Stimulated activated effector memory CD8-positive, alpha-beta T cell treated with anti-CD3 and anti-CD28 coated beads, Interleukin-12 subunit alpha, Interleukin-12 subunit beta, amount 100 ng/mL, for 72 hours (primary cell): Measurements from ENCODE around the gene CEMIP.
A peak's percentile ranks its signal among the peaks of the same experiment; 100 is the strongest.

Experiments used
- ATAC-seq: fragments of 150-1000 bp; cut with Tn5 transposase; 2 replicates; pipeline ENCODE4 v1.10.0; 2021
- DNase-seq, 2 donors: peaks; one replicate each; pipeline ENCODE4 v3.0.0; 2021 to 2022; ENCODE audit warnings: low spot score in 2 of 2
- H3K27ac Mint-ChIP-seq: one replicate; pipeline ENCODE4 v1.8.0; 2022; ENCODE audit warnings: mild to moderate bottlenecking, mixed read lengths
- H3K36me3 Mint-ChIP-seq: one replicate; pipeline ENCODE4 v1.8.0; 2022; ENCODE audit warnings: mild to moderate bottlenecking, mixed read lengths
- H3K4me1 Mint-ChIP-seq: one replicate; pipeline ENCODE4 v1.8.0; 2022; ENCODE audit warnings: mixed read lengths
- H3K4me3 Mint-ChIP-seq: one replicate; pipeline ENCODE4 v1.8.0; 2022; ENCODE audit warnings: mild to moderate bottlenecking, mixed read lengths
- H3K9me3 Mint-ChIP-seq: one replicate; pipeline ENCODE4 v1.8.0; 2022; ENCODE audit warnings: mixed read lengths

The CEMIP gene, protein sequence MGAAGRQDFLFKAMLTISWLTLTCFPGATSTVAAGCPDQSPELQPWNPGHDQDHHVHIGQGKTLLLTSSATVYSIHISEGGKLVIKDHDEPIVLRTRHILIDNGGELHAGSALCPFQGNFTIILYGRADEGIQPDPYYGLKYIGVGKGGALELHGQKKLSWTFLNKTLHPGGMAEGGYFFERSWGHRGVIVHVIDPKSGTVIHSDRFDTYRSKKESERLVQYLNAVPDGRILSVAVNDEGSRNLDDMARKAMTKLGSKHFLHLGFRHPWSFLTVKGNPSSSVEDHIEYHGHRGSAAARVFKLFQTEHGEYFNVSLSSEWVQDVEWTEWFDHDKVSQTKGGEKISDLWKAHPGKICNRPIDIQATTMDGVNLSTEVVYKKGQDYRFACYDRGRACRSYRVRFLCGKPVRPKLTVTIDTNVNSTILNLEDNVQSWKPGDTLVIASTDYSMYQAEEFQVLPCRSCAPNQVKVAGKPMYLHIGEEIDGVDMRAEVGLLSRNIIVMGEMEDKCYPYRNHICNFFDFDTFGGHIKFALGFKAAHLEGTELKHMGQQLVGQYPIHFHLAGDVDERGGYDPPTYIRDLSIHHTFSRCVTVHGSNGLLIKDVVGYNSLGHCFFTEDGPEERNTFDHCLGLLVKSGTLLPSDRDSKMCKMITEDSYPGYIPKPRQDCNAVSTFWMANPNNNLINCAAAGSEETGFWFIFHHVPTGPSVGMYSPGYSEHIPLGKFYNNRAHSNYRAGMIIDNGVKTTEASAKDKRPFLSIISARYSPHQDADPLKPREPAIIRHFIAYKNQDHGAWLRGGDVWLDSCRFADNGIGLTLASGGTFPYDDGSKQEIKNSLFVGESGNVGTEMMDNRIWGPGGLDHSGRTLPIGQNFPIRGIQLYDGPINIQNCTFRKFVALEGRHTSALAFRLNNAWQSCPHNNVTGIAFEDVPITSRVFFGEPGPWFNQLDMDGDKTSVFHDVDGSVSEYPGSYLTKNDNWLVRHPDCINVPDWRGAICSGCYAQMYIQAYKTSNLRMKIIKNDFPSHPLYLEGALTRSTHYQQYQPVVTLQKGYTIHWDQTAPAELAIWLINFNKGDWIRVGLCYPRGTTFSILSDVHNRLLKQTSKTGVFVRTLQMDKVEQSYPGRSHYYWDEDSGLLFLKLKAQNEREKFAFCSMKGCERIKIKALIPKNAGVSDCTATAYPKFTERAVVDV (N-terminal part only)

DNA sequence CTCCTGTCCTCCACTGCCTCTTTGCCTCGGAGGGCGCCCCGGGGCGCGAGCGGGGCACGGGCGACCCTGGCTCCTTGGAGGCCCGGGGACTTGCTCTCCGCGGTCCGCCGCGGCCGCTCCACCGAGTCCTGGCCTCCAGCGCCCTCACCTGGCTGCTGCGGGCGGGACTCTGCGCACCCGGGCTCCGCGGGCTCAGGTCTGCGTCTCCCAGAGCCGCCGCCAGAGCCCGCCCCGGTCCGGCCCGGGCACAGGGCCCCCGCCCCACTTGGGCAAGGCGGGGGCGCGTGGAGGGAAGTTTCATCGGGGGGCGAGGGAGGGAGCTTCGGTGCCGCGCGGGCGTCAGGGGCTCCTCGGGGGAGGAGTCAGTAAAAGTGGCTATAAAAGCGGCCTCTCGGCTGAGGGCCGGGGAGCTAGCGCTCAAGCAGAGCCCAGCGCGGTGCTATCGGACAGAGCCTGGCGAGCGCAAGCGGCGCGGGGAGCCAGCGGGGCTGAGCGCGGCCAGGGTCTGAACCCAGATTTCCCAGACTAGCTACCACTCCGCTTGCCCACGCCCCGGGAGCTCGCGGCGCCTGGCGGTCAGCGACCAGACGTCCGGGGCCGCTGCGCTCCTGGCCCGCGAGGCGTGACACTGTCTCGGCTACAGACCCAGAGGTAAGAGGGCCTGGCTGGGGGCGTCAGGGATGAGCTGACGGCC, at the start of gene CEMIP:
CEMIP (plus strand) TSS at position 407 of the 694 bp plus-strand sequence. CDS start 94,510 bp downstream, outside the sequence.
- Mint-ChIP-seq H3K4me3 (peak within 1 kb of the TSS; percentile 46), H3K9me3 (no peaks in the 10 kb centered on the region), H3K36me3 (no peaks in the 10 kb centered on the region), H3K4me1 (peaks cover 9% of the 10 kb centered on the region), H3K27ac (no peak within 1 kb of the TSS)
- peak; percentile 73 for ATAC-seq
- peak; percentile 46 to 83 for DNase-seq

DNA sequence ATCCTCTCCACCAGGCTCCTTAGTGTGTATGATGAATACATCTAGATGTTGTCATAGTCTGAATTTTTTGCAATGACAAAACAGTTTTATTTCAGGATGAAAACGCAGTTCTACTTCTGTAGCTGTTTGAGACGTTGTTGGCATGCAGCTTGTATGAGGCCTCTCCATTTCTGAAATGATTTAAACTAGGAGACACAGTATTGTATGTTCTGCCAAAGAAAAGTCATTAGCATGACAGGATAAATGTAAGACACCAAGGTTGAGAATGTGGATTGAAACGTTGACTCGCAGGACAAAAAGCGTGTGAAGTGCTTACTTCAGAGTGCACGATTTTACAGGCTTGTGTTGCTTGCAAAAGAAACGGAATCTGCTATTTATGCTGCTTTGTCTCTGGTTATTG, 48.8 kb upstream of the CEMIP start:
- DNase-seq (no peak), ATAC-seq (no peak)
- Mint-ChIP-seq H3K4me1 (peaks cover 6% of the 10 kb centered on the region), H3K27ac (no peak overlapping the region), H3K4me3 (no peak overlapping the region), H3K9me3 (no peaks in the 10 kb centered on the region), H3K36me3 (no peaks in the 10 kb centered on the region)

DNA sequence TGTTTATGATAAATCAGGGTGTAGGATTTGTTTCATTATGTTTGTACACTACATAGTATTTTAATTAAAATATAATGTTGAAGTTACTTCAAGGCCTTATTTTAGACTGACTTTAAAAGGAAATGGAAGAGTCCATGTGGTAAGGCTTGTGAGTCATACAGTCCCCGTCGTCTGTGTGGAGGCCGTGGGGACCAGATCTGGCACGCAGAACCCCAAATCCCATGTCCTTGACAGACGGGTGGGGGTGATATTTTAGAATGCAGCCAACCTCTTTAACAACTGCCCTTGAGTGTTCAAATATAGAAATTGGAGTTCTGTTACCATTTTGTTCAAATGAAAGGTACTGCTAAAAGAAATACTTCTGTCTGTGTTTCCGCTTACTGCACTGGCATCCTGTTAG, 48.2 kb upstream of the CEMIP start:
- Mint-ChIP-seq H3K36me3 (no peaks in the 10 kb centered on the region), H3K4me1 (peaks cover 6% of the 10 kb centered on the region), H3K9me3 (no peaks in the 10 kb centered on the region), H3K27ac (no peak overlapping the region), H3K4me3 (no peak overlapping the region)
- ATAC-seq (no peak), DNase-seq (no peak)

DNA sequence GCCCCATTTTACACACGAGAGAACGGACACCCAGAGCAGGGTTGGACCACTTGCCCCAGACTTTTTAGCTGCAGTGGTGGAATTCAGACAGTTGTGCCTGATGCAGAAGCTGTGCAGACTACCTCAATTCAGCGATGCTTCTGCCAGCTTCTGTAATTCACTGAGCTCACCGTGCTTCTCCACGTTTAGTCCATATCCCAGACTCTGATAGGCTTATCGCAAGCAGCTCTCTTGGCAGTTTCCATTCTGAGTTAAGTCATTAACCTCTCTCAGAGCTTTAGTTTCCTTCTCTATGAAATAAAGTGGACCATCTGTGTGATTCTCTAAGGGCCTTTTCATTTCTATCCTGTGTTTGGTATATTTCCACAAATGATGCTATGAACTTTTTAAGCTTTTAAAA, 47.0 kb upstream of the CEMIP start:
- no peak overlapping the region for H3K4me3 Mint-ChIP-seq
- H3K27ac Mint-ChIP-seq = no peak overlapping the region
- H3K9me3 Mint-ChIP-seq = no peaks in the 10 kb centered on the region
- no peak for ATAC-seq
- peaks cover 6% of the 10 kb centered on the region for H3K4me1 Mint-ChIP-seq
- no peaks in the 10 kb centered on the region for H3K36me3 Mint-ChIP-seq
- no peak for DNase-seq

DNA sequence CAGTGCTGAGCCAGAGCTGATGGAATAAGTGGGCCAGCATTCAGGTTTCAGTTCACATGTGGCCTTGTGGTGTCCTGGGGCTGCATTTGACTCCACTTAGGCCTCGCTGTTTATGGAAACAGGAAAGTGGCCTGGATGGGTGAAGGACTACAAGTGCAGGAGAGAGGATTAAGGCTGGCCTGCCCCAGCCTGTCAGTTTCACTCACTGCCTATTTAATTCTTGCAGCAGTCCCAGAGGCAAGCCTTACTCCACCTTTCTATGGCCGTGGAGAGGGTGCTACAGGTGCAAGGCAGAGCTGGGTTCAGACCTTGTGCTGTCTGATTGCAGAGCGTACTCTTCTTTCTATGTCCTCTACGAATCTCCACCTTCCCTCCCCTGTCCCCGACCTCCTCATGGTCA, 46.4 kb upstream of the CEMIP start:
- DNase-seq (no peak), ATAC-seq (no peak)
- Mint-ChIP-seq H3K27ac (no peak overlapping the region), H3K4me3 (no peak overlapping the region), H3K9me3 (no peaks in the 10 kb centered on the region), H3K4me1 (peaks cover 6% of the 10 kb centered on the region), H3K36me3 (no peaks in the 10 kb centered on the region)

DNA sequence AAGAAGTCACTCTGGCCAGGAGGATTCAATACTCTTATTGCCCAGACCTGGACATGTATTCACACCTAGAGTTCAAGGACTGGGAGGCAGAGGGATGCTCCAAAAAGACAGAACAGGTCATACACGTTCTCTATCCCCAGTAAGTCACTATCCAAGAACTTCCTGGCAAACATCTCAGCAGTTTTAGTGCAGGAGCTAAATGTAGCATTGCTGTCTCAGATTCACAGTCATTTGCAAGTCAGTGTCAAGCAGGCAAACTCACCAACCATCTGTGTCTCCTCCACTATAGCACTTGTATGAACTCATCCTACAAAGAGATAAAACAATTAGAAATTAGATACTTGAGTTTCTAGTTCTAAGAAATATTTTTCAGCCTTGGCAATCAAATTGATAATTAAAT, 45.7 kb upstream of the CEMIP start:
- Mint-ChIP-seq H3K4me1 (peaks cover 6% of the 10 kb centered on the region), H3K27ac (no peak overlapping the region), H3K4me3 (no peak overlapping the region), H3K36me3 (no peaks in the 10 kb centered on the region), H3K9me3 (no peaks in the 10 kb centered on the region)
- no peak for ATAC-seq
- no peak for DNase-seq

DNA sequence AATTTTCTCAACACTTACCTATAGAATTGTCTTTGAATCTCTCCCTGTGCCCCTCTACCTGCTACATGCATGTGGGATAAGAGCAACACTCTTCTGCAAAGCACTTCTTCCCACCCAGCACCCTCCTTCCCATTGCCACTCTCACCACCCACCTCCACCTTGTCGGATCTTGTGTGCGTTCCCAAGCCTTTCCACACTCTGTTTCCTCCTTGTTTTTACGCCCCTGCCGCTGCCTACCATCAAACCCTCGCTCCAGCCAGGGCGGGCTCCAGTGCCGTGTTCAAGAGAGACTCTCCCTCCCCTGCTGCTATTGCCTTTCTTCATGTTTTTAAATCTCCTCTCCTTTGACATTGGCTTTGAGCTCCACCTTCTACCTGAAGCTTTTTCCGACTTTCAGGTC, 43.8 kb upstream of the CEMIP start:
- Mint-ChIP-seq H3K4me3 (no peak overlapping the region), H3K36me3 (no peaks in the 10 kb centered on the region), H3K4me1 (peaks cover 6% of the 10 kb centered on the region), H3K9me3 (peaks cover 3% of the 10 kb centered on the region), H3K27ac (no peak overlapping the region)
- DNase-seq (no peak), ATAC-seq (no peak)

DNA sequence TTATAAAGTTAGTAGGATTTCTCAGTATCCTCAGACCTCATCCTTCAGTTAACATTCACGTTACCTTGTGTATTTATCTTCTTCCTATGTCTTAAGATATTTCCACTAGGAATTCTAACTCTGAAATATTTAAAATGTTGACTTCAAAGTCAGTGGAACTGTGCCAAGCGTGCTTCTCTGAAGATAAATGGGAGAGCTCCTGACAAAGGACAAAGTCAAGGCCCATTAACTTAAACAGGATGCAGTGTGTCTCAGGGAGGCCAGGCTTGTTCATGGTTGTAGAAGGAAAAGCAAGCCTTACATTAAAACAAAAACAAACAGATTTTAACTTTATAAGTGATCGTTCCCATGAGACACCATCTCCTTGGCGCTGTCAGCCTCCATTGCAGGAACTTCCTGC, 42.6 kb upstream of the CEMIP start:
- ATAC-seq (no peak), DNase-seq (no peak)
- no peak overlapping the region for H3K27ac Mint-ChIP-seq
- H3K4me3 Mint-ChIP-seq = no peak overlapping the region
- peaks cover 6% of the 10 kb centered on the region for H3K4me1 Mint-ChIP-seq
- no peaks in the 10 kb centered on the region for H3K36me3 Mint-ChIP-seq
- H3K9me3 Mint-ChIP-seq = peaks cover 3% of the 10 kb centered on the region

DNA sequence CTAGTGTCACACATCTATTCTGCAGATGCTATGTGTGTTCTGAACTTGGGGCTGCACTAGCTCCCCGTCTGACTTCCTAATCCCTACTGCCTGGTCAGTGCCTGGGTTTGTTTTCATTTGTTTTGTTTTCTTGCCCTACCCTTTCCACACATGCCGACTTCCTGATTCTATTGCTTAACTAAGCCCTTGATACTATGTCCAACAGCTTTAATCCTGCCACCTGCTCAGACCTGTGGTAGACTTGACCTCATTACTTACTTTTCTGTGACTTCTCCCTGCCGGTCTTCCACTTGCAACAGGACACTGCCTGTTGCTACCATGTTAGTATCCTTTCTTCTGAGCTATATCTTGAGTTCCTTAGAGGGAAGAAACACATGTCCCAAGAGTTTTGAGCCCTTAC, 39.3 kb upstream of the CEMIP start:
- ATAC-seq (no peak), DNase-seq (no peak)
- H3K36me3 Mint-ChIP-seq = peaks cover 4% of the 10 kb centered on the region
- H3K9me3 Mint-ChIP-seq = peaks cover 3% of the 10 kb centered on the region
- no peak overlapping the region for H3K27ac Mint-ChIP-seq
- no peak overlapping the region for H3K4me3 Mint-ChIP-seq
- H3K4me1 Mint-ChIP-seq = no peaks in the 10 kb centered on the region

DNA sequence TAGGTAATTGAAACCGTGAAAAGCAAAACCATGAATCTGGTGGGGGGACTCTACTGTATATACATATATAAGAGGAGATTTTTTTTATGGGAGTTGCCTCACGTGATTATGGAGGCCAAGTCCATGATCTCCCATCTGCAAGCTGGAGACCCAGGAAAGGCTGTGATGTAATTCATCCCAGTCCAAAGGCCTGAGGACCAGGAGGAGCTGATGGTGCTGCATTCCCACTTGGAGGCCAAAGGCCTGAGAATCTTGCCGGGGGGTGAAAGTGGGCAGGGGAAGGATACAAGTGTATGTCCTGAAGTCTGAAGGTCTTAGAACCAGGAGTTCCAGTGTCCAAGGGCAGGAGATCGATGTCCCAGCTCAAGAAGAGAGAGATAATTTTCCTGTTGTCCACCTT, 37.1 kb upstream of the CEMIP start:
- no peak overlapping the region for H3K27ac Mint-ChIP-seq
- no peak for ATAC-seq

DNA sequence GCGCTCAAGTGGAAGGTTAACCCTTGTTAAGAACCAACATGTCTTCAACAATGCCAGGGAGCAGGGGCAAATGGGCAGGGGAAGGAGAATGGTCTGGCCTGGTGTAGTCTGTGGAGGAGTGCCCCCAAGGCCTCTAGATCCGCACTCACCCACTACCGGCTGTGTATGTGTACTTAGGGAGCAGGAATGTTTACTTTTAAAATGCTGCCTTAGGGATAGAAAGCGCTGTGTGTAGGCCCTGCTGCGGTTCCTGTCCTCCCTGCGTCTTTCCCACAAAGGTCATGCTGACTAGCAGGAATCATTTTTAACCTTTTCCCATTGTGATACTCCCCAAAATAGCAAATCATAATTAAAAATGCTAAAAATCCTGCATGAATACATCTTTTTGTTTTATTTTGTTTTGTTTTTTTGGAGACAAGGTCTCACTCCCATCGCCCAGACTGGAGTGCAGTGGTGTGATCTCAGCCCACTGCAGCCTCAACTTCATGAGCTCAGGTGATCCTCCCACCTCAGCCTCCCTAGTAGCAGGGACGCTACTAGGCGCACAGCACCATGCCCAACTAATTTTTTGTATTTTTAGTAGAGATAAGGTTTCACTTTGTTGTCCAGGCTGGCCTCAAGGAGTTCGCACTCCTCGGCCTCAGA, 35.9 kb upstream of the CEMIP start:
- H3K36me3 Mint-ChIP-seq = peaks cover 4% of the 10 kb centered on the region
- no peaks in the 10 kb centered on the region for H3K4me1 Mint-ChIP-seq
- no peak overlapping the region for H3K27ac Mint-ChIP-seq
- H3K9me3 Mint-ChIP-seq = peaks cover 7% of the 10 kb centered on the region
- no peak overlapping the region for H3K4me3 Mint-ChIP-seq
- DNase-seq (no peak), ATAC-seq (no peak)

More for the DNA sequence above, 37.1 kb upstream of the CEMIP start:
- no peak for DNase-seq
- Mint-ChIP-seq H3K4me1 (no peaks in the 10 kb centered on the region), H3K4me3 (no peak overlapping the region), H3K9me3 (peaks cover 7% of the 10 kb centered on the region), H3K36me3 (peaks cover 4% of the 10 kb centered on the region)

DNA sequence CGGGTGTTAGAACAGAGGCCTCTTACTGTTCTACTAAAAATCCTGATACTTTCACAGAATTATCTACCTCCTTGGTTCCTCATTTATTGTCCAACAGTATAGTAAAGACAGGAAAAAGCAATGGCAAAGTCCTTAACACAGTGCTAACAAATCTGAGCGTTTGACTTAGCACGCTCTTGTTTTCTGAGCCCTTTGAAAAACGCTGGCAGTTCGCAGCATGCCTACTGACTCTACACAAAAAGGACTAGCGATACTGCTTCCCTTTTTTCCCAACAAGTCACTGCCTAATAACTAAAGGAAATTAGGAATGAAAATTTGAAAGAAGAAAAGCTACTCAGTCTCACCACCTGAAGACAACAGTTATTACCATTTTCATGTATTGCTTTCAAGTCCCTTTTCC, 34.8 kb upstream of the CEMIP start:
- Mint-ChIP-seq H3K36me3 (peaks cover 4% of the 10 kb centered on the region), H3K4me3 (no peak overlapping the region), H3K27ac (no peak overlapping the region), H3K9me3 (peaks cover 4% of the 10 kb centered on the region), H3K4me1 (no peaks in the 10 kb centered on the region)
- DNase-seq = no peak
- ATAC-seq = no peak

DNA sequence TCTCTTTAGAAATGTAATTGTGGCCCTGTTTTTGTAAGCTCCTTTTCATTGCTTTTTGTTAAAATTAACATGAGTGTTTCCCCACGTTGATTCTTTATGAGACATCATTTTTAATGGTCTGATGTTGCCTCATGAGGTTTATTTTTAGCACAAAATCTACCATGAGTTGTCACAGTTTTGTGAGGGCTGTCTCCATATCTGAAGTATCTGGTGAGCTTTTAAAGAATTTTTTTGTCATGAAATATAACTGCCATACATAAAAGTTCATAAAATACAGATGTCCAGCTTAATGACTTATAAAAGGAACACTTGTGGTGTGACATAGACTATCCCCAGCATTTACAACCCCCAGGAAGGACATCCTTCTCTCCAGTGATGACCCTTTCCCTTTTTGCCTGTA, 34.3 kb upstream of the CEMIP start:
- DNase-seq = no peak
- Mint-ChIP-seq H3K9me3 (peaks cover 4% of the 10 kb centered on the region), H3K27ac (no peak overlapping the region)

DNA sequence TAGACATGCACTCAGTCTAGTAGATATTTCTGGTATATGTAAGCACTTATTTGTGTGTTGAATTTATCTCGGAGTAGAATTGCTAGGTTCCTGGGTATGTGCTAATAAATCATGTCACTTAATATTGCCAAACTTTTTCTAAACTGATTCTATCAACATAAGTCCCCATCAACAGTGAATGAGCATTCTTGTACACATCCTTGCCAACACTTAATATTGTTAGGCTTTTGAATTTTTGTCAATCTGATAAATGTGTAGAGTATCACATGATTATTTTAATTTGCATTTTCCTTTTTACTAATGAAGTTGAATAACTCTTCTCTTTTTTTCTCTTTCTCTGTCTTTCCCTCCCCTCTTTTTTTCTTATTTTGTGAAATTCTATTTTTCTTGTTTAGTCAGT, 33.3 kb upstream of the CEMIP start:
- ATAC-seq (no peak), DNase-seq (no peak)
- Mint-ChIP-seq H3K4me1 (no peaks in the 10 kb centered on the region), H3K4me3 (no peak overlapping the region), H3K27ac (no peak overlapping the region), H3K36me3 (peaks cover 4% of the 10 kb centered on the region), H3K9me3 (peaks cover 4% of the 10 kb centered on the region)

More for the DNA sequence above, 34.3 kb upstream of the CEMIP start:
- Mint-ChIP-seq H3K36me3 (peaks cover 4% of the 10 kb centered on the region), H3K4me1 (no peaks in the 10 kb centered on the region), H3K4me3 (no peak overlapping the region)
- ATAC-seq = no peak
